ENCODE results near the gene DNAJC1.
"Not testable (repeated sequence)": the region's sequence is repeated elsewhere in the genome, so short reads cannot be mapped to it uniquely, and the experiment has no call there.

The DNAJC1 gene, protein sequence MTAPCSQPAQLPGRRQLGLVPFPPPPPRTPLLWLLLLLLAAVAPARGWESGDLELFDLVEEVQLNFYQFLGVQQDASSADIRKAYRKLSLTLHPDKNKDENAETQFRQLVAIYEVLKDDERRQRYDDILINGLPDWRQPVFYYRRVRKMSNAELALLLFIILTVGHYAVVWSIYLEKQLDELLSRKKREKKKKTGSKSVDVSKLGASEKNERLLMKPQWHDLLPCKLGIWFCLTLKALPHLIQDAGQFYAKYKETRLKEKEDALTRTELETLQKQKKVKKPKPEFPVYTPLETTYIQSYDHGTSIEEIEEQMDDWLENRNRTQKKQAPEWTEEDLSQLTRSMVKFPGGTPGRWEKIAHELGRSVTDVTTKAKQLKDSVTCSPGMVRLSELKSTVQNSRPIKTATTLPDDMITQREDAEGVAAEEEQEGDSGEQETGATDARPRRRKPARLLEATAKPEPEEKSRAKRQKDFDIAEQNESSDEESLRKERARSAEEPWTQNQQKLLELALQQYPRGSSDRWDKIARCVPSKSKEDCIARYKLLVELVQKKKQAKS

DNA sequence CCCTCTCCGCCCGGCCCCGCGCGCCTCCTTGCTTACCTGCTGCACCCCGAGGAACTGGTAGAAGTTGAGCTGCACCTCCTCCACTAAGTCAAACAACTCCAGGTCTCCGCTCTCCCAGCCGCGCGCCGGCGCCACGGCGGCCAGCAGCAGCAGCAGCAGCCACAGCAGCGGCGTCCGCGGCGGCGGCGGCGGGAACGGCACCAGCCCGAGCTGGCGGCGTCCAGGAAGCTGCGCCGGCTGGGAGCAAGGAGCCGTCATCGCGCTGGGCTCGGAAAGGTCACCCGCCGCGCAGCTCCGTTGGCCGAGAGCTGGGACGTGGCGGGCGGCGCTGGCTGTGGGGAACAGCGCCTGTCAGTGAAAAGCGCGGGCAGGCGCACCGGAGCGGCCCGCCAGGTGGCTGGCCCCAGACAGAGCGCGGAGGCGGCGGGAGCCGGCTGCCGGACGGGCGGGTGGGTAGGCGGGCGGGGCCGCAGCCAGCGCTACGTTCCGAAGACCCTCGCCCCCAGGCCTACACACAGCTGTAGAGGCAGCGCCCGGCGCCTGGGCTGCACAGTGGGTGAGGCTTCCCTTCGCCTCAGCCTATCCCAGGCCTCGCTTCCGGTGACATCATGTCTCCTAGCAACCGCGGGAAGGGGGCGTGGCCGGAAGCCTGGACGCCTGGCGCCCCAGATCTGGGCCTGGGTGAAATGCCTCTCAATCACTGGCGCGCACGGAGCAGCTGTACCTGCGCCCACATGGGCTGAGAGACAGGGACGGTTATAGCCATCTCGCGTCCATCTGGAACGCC lies at the start of gene DNAJC1:
Gene DNAJC1, minus strand, starts transcription at position 554 of the 787 bp plus-strand sequence. Its CDS starts 296 bp downstream, at position 258.
- peak; percentile 96 for DNase-seq

DNA sequence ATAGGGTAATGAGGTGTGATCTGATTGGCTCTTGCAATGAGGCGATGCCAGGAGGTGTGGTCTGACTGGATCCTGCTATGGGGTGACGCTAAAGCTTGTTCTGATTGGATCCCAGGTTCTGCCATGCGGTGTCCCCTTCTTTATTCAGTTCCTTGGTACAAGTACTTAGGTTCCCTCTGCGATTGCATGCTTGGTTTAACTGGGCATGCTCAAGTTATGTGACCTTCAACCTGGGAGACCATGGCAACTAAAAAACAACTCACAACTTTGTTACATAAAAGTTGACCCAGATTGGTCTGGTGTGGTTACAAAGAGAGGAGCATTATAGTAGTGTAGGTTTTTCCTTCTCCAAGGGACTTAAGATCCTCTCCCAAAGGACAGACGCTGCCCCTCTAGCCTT lies 49.5 kb upstream of the DNAJC1 start:
- no peak for DNase-seq

DNA sequence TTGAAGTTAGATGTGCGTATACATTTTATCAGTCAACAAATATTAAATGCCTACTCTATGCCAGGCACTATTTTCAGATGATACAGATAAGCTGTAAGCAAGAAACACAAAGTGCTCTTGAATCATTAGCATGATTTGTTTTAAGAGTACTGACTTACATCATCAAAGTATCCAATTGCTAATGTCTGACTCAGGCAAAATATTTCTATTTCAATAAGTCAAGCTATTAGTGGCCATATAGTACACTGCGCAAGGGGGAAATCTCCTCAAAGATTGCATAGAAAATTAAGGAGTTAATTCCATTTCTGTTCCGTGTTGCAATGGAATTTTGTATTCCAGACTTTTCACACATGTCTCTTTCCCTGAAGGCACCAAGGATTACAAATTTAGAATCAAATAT lies 46.1 kb upstream of the DNAJC1 start:
- DNase-seq, result no peak

DNA sequence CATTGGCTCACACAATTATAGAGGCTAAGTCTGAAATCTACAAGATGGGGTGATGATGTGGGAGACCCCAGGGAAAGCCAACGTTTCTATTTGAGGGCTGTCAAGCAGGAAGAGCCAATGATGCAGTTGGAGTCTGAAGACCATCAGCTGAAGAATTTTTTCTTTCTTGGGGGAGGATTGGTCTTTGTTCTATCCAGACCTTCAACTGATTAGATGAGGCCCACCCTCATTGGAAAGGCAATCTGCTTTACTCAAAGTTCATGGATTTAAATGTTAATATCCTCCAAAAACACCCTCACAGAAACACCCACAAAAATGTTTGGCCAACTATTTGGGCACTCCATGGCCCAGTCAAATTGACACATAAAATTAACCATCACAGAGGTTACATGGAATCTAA lies 44.3 kb upstream of the DNAJC1 start:
- DNase-seq, result no peak

DNA sequence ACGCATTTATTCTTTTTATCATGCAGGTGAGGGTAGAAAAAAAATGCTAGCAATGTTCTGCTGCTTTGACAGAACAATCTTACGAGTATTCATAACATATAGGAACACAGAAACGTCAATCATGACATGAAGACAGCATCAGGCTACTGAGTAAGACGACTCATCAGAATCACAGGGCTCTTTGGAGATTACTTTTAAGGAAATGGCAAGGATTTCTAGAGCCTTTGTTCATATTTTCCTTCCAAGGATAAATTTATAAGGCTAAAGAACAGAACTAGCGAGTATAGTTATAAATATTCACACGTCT lies 39.8 kb upstream of the DNAJC1 start:
- DNase-seq, result no peak

DNA sequence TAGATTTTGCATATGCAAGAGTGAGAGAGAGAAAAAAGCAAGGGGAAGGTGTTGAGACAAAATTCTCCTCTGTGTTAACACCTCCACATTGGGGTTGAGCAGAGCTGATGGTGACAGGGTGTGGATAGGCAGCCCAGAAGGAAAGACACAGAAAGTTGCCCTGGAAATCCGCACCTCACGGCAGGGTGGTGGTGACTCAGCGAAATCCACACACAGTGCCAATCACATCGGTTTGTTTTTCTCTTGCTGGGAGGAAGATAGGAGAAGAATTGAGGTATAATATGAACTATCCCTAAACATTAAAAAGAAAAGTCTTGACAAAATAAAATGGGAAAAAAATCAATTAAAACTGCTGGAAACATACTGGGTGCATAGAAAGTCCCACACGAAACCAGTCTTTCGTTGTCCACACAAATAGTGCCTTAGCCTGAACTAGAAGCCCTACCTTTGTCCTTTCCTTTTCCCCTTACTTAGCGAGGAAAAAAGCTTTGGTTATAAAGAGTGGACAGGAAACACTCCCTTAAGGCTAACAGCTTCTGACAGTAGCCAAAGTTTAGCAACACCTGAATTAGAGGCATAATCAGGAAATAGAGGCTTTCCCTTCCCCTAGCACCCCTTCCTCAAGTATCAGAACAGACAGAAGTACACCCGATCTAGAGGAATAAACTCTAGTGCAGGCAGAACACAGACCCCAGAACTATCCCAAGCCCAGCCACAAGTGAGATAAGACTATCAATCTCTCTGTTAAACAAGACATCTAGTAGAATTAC lies 39.2 kb upstream of the DNAJC1 start:
- DNase-seq, result no peak

DNA sequence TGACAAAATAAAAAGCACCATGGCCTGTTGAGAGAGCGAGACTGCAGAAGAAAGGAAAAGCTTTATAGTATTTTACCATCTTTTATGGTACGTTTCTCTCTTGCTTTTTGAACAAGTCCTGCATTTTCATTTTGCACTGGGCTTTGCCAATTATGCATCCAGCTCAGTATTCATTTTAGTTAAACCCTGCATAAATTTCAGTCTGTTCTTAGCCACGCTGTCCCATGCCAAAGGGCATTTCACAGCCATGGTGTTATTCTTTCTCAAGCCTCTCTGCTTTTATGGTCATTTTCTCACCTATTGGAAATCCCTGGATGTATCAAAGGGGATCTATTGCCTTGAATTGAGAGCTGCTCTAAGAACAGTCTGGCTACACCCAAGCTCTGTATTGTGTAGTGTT lies 30.8 kb upstream of the DNAJC1 start:
- no peak for DNase-seq

DNA sequence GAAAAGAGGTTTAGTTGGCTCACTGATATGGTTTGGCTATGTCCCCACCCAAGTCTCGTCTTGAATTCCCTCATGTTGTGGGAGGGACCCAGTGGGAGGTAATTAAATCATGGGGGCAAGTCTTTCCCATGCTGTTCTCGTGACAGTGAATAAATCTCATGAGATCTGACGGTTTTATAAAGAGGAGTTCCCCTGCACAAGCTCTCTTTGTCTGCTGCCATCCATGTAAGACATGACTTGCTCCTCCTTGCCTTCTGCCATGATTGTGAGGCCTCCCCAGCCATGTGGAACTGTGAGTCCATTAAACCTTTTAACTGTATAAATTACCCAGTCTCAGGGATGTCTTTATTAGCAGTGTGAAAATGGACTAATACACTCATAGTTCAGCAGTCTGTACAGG lies 28.7 kb upstream of the DNAJC1 start:
- not testable (repeated sequence) for DNase-seq

DNA sequence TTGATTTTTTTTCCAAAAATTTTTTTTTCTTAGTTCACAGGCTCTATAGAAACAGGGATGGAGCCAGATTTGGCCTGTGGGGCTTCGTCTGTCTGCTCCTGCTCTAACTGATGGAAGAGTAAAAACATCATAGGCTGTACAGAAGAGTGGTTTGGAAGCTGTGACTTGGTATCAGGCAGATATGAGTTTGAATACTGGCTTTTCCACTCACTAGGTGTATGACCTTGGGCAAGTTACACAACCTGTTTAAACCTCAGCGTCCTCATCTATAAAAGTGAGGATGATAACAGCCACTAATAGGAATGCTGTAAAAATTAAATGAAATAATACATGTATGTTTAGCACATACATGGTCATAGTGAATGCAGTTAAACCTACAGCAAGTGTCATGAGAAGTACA lies 26.9 kb upstream of the DNAJC1 start:
- DNase-seq, result no peak

DNA sequence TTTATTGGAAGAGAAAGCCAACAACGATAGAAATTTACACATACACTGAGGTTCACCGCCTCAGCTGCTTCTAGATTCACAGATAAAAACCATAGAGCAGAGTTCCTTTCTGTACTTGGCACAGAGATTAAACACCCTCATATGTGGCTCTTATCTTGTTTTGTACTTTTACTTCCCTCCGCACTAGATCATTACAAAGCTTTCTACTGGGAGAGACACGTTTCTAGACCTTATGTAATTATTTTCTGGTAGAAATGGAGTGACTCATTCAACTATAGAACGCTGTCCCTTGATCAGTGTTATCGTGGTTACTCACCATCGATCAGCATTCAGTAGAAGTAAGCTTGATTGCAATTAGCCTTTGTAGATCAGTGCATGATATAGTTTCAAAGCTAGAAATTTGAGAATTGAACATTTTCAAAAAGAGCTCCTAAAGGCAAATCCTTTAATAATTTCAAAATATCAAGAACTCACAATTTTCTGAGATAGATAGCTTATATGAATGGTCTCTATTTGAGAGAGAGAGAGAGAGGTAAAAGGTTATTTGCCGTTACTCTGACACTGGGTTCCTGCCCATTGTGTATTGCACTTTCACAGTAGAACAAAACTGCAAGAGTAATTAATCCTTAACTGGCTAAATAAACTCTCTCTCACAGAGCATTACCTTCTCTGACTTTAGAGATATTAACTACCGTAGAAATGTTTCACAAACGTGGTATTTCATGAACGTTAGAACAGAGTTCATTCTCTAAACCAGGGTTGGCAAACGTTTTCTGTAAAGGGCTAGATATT lies 26.1 kb upstream of the DNAJC1 start:
- no peak for DNase-seq

DNA sequence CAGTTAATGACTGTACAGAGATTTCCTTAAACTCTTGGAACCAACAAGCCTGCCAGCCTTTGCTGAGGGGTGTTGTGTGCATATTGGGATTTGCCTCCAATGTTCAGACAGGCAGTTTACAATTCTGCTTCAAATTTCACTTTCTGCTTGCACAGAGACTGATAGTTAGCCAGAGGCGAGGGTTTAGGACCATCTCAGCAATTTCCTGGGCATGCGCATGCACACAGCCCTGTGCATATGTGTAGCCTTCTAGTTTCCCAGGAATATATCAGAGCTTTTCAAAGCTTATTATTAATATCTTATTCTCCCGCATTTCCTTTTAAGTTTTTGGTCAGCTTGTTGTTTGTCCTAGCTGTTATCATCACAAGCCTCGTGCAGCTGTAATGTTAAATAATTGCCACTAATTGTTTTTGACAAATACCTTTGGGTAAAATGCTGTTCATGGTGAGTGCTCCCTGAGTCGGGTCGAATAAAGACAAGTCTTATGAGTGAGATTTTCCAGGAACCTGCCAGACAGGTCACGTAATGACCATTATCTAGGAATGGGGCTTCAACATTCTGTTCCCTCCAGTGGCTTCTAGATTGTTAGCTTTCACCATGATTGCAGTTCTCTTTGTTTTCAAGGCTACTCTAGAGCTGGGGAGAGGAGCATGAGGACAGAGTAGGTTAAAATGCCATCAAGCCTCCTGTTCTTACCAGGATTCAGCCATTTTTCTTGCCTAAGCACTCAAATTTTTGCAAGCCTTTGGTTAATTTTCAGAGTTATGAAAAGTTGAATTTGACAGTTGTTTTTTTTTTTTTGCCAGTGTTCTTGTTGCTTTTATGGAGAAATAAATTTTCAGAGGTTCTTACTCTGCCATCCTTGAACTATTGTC lies 24.1 kb upstream of the DNAJC1 start:
- DNase-seq, result no peak

DNA sequence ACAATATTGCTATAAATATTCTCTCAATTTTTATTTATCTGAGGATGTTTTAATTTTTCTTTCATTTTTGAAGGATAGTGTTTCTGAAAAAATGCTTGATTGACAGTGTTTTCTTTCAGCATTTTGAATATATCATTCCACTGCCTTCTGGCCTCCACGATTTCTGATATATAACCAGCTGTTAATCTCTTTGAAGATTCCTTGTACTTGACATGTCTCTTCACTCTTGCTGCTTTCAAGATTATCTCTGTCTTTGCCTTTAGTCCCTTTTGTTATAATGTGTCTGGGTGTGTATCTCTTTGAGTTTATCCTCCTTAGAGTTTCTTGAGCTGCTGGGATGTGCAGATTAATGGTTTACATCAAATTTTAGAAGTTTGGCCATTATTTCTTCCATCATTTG lies 22.8 kb upstream of the DNAJC1 start:
- DNase-seq, result no peak

DNA sequence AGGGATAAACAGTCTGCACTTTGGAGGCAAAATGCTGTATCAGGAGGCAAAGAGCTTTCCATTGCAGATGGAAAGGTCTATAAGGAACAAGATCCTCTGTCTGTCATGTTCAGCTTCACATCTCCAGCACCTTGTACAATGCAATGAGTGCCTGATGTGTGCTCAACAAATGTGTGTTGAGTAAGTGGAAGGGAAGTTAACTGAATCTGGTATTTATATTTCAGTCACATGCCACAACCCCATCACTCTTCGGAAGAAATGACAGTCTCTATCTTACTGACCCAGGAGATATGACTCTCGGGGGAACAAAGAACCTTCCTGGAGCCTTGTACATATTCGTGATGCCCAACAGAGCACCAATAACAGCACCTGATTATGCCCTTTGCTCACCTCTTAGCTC lies 20.0 kb upstream of the DNAJC1 start:
- no peak for DNase-seq

DNA sequence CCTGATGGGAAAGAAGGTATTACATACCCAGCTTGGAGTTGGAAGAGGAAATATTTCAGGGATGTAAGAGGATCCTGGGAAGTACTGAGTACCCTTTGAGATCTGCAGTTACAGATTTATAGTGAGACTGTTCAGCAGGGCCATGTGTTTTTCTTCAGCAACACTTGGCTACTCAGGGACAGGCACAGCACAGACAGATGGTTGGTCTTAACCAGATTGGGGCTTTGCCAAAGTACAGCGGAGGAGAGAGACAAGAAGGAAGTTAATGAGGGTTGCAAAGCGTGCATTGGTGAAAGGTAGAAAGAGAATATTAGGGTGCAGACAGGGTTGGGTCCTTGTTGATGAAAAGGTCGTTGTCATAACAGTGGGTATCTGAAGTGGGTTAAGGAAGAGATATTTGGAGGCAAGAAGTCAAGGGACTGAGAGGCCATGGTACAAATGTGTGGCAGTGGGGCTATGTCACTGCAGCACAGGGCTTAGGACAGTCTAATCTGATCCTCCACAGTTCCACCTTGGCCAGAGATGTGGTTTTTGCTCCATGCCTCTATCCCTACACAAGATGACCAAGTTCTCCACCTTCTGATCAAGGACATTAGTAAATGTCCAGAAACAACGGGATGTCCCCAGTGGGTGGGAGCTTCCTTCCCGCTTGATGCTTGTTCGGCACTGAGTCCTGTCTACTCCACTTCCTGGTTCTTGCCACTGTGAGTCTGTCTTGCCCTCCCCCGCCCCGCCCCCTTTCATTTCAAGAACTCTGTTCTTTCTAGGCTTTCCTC lies 18.9 kb upstream of the DNAJC1 start:
- DNase-seq, result peak in 1 of 2 experiments; percentile 20

DNA sequence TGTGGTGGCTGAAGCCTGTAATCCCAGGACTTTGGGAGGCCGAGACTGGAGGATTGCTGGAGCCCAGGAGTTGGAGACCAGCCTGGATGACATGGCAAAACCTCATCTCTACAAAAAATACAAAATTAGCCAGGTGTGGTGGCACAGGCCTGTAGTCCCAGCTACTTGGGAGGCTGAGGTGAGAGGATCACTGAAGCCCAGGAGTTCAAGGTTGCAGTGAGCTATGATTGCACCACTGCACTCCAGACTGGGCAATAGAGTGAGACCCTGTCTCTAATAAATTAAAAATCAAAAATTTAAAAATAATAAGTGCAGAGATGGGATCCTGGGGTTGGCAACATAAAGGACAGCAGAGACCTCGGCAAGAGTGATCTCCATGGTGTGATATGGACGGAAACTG lies 17.6 kb upstream of the DNAJC1 start:
- not testable (repeated sequence) for DNase-seq

DNA sequence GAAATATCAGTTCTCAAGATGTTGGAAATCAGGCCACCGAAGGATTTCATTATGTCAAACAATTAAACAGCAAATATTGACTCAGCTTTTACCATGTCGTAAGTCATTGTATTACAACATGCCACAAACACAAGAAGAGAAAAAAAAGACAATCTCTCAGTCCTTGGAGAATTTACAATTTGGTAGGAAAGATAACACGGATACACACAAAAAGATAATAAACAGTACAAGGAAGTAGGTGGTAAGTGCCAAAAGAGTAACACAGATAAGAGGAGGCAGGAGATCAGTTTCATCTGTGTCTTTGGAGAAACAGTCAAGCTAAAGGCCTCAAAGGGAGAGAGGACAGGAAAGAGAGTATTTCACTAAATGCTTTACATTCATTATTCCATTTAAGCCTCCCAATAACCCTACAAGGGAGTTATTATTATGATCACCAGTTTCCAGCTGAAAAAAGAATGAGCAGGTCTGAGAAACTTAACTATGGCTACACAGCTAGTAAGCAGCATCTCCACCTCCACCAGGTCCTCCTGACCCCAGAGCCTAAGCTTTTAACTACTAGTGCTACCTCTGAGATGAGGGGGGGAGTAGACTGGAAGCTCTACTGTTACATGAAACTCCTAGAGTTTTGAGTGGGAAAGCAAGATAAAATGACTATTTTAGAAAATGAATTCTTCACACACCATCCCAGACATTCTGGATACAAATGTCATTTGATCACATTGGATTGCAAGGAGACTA lies 13.9 kb upstream of the DNAJC1 start:
- no peak for DNase-seq

DNA sequence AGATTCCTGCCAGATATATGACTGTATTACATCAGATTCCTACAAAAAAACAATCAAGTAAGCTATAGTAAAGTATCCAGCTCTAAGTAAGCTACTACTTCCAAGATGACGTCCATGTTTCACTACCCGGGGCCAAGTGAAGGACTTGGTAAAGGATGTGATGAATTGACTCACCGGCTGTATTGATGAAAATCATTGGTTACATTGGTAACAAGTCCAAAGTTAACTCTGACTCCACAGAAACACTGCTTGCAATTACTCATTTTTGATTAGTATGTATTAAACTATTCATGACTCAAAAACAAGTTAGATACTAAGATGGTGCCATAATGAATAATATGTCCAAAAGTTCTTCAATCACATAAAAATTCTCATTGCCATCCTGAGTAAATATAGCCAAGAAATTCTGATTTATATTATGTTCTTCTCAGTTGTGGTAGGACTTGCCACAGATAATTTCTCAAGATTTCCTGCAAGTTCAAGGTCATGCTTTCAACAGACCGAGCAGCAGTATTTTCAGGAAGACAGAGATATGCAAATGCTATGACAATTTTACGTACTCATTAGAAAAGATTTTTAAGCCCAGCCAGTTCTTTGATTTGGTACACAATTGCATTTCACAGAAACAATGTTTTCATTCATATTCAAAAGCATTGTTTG lies 12.6 kb upstream of the DNAJC1 start:
- DNase-seq, result no peak

DNA sequence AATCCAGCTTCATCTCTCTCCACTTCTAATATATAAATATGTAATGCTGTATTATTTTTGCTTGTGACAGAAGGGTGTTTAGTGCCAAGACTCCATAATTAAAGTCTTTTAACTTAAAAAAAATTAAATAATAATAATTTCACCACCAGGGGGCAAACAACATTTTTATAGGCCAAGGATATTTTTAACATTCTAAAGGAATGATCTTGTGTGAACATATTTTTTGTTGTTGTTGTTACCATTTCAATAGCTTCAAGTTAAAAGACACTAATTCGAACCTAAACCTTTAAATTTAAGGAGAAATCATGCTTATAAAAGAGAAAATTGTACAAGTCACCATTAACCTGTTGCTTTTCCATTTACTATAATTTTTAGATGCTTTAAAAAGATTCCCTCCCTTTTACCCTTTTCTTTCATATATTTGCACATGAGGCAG lies 7.5 kb upstream of the DNAJC1 start:
- DNase-seq, result peak; percentile 44 to 69

DNA sequence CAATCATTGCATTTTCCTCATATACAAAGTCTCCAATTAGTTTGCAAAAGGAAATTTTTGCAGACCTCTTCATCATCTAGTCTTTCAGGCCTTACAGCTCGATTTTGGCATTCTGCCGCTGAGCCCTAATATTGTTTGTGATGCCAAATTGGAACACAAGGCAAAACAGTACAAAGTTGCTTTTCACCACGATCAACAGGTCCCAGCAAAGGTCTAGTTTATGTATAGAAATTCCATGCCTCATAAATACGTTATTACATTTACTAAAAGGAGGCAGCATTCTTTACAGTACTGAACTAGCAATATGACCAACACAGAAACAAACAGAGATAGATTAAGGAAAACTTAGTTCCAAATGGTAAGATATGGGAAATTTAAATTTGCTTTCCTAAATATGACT lies 7.0 kb upstream of the DNAJC1 start:
- no peak for DNase-seq
